WTC11 (cell line): ENCODE results near the gene ZMPSTE24. TPM values are rescaled to one million over a fixed set of nuclear protein-coding genes. Genes with fewer than 3 reads are reported as not detected.

ENCODE experiments used
- ATAC-seq: fragments of 200-7000 bp; cut with Tn5 transposase; 2 replicates; pipeline ENCODE4 v1.10.0; 2021; ENCODE audit warnings: mild to moderate bottlenecking, moderate library complexity
- CTCF ChIA-PET: fragments of 300-600 bp; sonication (Branson Sonifier 250); formaldehyde crosslinking; loops from one replicate; lab custom pipeline; 2021; ENCODE audit warnings: antibody characterized with exemption; lab: Charles Lee
- POLR2A ChIA-PET: fragments of 350-600 bp; sonication (Branson Sonifier 250); formaldehyde crosslinking; loops from one replicate; lab custom pipeline; 2021; ENCODE audit warnings: antibody characterized with exemption; lab: Charles Lee
- DNase-seq: peaks from one replicate; pipeline ENCODE4 v3.0.0; 2021; ENCODE audit warnings: low spot score
- H3K27ac Mint-ChIP-seq: 2 replicates; pipeline ENCODE4 v1.8.0; 2021; ENCODE audit warnings: mixed read lengths
- H3K27me3 Mint-ChIP-seq: 2 replicates; pipeline ENCODE4 v1.8.0; 2021; ENCODE audit warnings: low read depth, mild to moderate bottlenecking, moderate library complexity, mixed read lengths
- H3K36me3 Mint-ChIP-seq: 2 replicates; pipeline ENCODE4 v1.8.0; 2021; ENCODE audit warnings: mixed read lengths
- H3K4me1 Mint-ChIP-seq: 2 replicates; pipeline ENCODE4 v1.8.0; 2022; ENCODE audit warnings: mixed read lengths
- H3K4me3 Mint-ChIP-seq: 2 replicates; pipeline ENCODE4 v1.8.0; 2021; ENCODE audit warnings: mild to moderate bottlenecking, moderate library complexity, mixed read lengths
- H3K9me3 Mint-ChIP-seq: 2 replicates; pipeline ENCODE4 v1.8.0; 2021; ENCODE audit warnings: mixed read lengths
- ARID4B ChIP-seq: sonication (generic); formaldehyde crosslinking; IDR thresholded peaks from 2 replicates; pipeline ENCODE4 v1.8.0; 2023; ENCODE audit warnings: missing genetic modification reagents, mild to moderate bottlenecking, borderline replicate concordance
- ATF1 ChIP-seq: sonication (generic); formaldehyde crosslinking; IDR thresholded peaks from 2 replicates; pipeline ENCODE4 v1.8.1; 2023; ENCODE audit warnings: mild to moderate bottlenecking, moderate library complexity, missing genetic modification reagents
- CREB1 ChIP-seq: sonication (generic); formaldehyde crosslinking; IDR thresholded peaks from 2 replicates; pipeline ENCODE4 v1.8.0; 2023; ENCODE audit warnings: mild to moderate bottlenecking, missing genetic modification reagents
- GRHL2 ChIP-seq: fragments of 250-450 bp; sonication (Bioruptor Pico); IDR thresholded peaks from 2 replicates; pipeline ENCODE4 v1.8.0; 2022; ENCODE audit warnings: mild to moderate bottlenecking, moderate library complexity; ENCODE audit not compliant: insufficient replicate concordance, severe bottlenecking
- HMGXB4 ChIP-seq: sonication (generic); formaldehyde crosslinking; IDR thresholded peaks from 2 replicates; pipeline ENCODE4 v1.8.1; 2023; ENCODE audit warnings: mild to moderate bottlenecking, moderate library complexity, missing genetic modification reagents
- JAZF1 ChIP-seq: fragments of 250-450 bp; sonication (Bioruptor Pico); IDR thresholded peaks from 2 replicates; pipeline ENCODE4 v1.9.0; 2021; ENCODE audit warnings: moderate library complexity, mild to moderate bottlenecking, inconsistent platforms
- MAX ChIP-seq: sonication (generic); formaldehyde crosslinking; IDR thresholded peaks from 2 replicates; pipeline ENCODE4 v1.8.0; 2022; ENCODE audit warnings: mild to moderate bottlenecking, missing genetic modification reagents
- NFATC4 ChIP-seq: fragments of 250-450 bp; sonication (Bioruptor Pico); IDR thresholded peaks from 2 replicates; pipeline ENCODE4 v1.9.0; 2021; ENCODE audit warnings: mild to moderate bottlenecking
- PRDM15 ChIP-seq: sonication (generic); formaldehyde crosslinking; IDR thresholded peaks from 2 replicates; pipeline ENCODE4 v1.8.0; 2022; ENCODE audit warnings: missing genetic modification reagents
- STAT6 ChIP-seq: sonication (generic); formaldehyde crosslinking; conservative IDR thresholded peaks from 2 replicates; pipeline ENCODE4 v1.8.1; 2023; ENCODE audit warnings: mild to moderate bottlenecking, low read depth, missing genetic modification reagents, moderate library complexity
- ZBTB43 ChIP-seq: sonication (generic); formaldehyde crosslinking; IDR thresholded peaks from 2 replicates; pipeline ENCODE4 v1.8.1; 2023; ENCODE audit warnings: mild to moderate bottlenecking, missing genetic modification reagents
- ZNF317 ChIP-seq: sonication (generic); formaldehyde crosslinking; IDR thresholded peaks from 2 replicates; pipeline ENCODE4 v1.8.1; 2023; ENCODE audit warnings: low read depth, mild to moderate bottlenecking, moderate library complexity, missing genetic modification reagents, borderline replicate concordance
- ZNF423 ChIP-seq: fragments of 250-450 bp; sonication (Bioruptor Pico); IDR thresholded peaks from 2 replicates; pipeline ENCODE4 v2.1.2; 2022; ENCODE audit warnings: mild to moderate bottlenecking, moderate library complexity
- total RNA-seq: library from RNA; stranded (reverse); gene quantifications from 3 replicates; pipeline ENCODE4 v1.2.3, GENCODE V29; 2021
- TF ChIP-seq, protein P1 (sequence below): fragments of 250-450 bp; sonication (Bioruptor Pico); IDR thresholded peaks from 2 replicates; pipeline ENCODE4 v1.9.0; 2021; ENCODE audit warnings: mild to moderate bottlenecking, borderline replicate concordance
- TF ChIP-seq, protein P2 (sequence below): fragments of 250-450 bp; sonication (Bioruptor Pico); IDR thresholded peaks from 2 replicates; pipeline ENCODE4 v1.8.0; 2021; ENCODE audit warnings: mild to moderate bottlenecking

Gene ZMPSTE24
- total RNA-seq, 1 experiment from 2014 or later = 31.7 TPM

GRCh38 chr1:40224040-40224439, 34.0 kb upstream of the ZMPSTE24 start (continued):
- TF ChIP-seq, protein P1, sequence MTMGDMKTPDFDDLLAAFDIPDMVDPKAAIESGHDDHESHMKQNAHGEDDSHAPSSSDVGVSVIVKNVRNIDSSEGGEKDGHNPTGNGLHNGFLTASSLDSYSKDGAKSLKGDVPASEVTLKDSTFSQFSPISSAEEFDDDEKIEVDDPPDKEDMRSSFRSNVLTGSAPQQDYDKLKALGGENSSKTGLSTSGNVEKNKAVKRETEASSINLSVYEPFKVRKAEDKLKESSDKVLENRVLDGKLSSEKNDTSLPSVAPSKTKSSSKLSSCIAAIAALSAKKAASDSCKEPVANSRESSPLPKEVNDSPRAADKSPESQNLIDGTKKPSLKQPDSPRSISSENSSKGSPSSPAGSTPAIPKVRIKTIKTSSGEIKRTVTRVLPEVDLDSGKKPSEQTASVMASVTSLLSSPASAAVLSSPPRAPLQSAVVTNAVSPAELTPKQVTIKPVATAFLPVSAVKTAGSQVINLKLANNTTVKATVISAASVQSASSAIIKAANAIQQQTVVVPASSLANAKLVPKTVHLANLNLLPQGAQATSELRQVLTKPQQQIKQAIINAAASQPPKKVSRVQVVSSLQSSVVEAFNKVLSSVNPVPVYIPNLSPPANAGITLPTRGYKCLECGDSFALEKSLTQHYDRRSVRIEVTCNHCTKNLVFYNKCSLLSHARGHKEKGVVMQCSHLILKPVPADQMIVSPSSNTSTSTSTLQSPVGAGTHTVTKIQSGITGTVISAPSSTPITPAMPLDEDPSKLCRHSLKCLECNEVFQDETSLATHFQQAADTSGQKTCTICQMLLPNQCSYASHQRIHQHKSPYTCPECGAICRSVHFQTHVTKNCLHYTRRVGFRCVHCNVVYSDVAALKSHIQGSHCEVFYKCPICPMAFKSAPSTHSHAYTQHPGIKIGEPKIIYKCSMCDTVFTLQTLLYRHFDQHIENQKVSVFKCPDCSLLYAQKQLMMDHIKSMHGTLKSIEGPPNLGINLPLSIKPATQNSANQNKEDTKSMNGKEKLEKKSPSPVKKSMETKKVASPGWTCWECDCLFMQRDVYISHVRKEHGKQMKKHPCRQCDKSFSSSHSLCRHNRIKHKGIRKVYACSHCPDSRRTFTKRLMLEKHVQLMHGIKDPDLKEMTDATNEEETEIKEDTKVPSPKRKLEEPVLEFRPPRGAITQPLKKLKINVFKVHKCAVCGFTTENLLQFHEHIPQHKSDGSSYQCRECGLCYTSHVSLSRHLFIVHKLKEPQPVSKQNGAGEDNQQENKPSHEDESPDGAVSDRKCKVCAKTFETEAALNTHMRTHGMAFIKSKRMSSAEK = no peak

DNA sequence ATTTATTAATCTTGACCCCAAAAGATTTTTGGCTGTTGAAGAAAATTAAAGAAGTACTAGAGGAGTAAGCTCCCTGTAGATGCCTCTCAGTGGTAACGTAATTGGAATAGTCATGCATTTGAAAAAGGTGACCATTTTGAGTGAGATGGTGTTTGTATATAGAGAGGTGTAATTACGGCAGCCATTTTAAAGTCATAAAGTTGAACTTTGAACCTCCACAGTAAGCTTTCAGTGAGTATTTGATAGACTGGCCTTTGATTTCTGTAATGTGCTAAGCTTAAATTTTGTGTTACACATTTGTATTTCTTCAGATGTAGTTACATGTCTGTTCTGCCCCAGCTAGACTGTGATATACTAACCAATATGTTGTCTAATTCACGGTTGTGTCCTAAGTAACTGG, 31.8 kb upstream of the ZMPSTE24 start:
- DNase-seq (no peak), ATAC-seq (no peak)
- Mint-ChIP-seq H3K27ac (peak overlapping the region; percentile 74; the same call in 1 of the 2 replicates), H3K27me3 (no peaks in the 10 kb centered on the region), H3K36me3 (peaks cover 15% of the 10 kb centered on the region), H3K4me1 (no peaks in the 10 kb centered on the region), H3K9me3 (no peaks in the 10 kb centered on the region), H3K4me3 (no peak overlapping the region)
- POLR2A ChIA-PET = interaction anchor here (0.6 kb wide), 1 partner anchor 138 kb away, joined by 3 read pairs; no protein-coding TSS in a partner anchor
- CTCF ChIA-PET = interaction anchor here (1.2 to 2.9 kb wide), 4 partner anchors 82 to 112 kb away, joined by 4 to 16 read pairs (median 6); no protein-coding TSS in a partner anchor
- TF ChIP-seq ZNF423 (CRISPR knock-in tag) (no peak), MAX (no peak), ZNF317 (CRISPR knock-in tag) (no peak), ARID4B (CRISPR knock-in tag) (no peak), ATF1 (CRISPR knock-in tag) (no peak), STAT6 (CRISPR knock-in tag) (no peak), GRHL2 (CRISPR knock-in tag) (no peak), NFATC4 (no peak), HMGXB4 (CRISPR knock-in tag) (no peak), PRDM15 (no peak), ZBTB43 (CRISPR knock-in tag) (no peak), JAZF1 (no peak), CREB1 (CRISPR knock-in tag) (no peak)
- TF ChIP-seq, protein P2, sequence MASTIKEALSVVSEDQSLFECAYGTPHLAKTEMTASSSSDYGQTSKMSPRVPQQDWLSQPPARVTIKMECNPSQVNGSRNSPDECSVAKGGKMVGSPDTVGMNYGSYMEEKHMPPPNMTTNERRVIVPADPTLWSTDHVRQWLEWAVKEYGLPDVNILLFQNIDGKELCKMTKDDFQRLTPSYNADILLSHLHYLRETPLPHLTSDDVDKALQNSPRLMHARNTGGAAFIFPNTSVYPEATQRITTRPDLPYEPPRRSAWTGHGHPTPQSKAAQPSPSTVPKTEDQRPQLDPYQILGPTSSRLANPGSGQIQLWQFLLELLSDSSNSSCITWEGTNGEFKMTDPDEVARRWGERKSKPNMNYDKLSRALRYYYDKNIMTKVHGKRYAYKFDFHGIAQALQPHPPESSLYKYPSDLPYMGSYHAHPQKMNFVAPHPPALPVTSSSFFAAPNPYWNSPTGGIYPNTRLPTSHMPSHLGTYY (CRISPR knock-in tag) = no peak
